HEK293T (cell line): Measurements from ENCODE around the gene TRIOBP.

ENCODE experiments used
- CTCF ChIA-PET: fragments of 350-600 bp; formaldehyde crosslinking; extraction: SDS; loops from one replicate; lab custom pipeline; 2021; ENCODE audit warnings: antibody characterized with exemption, inconsistent platforms; lab: Yijun Ruan, JAX
- POLR2A ChIA-PET: fragments of 350-600 bp; formaldehyde crosslinking; extraction: SDS; loops from one replicate; lab custom pipeline; 2020; ENCODE audit warnings: antibody characterized with exemption, inconsistent platforms; lab: Yijun Ruan, JAX
- DNase-seq: peaks from one replicate; pipeline ENCODE4 v3.0.0; 2012; ENCODE audit warnings: mixed read lengths; ENCODE audit errors: extremely low spot score
- ARNT ChIP-seq: fragments of 450-650 bp; IDR thresholded peaks from 2 replicates; pipeline ENCODE4 v1.6.1; 2017; ENCODE audit warnings: mild to moderate bottlenecking
- BHLHE40 ChIP-seq: fragments of 450-650 bp; IDR thresholded peaks from 2 replicates; pipeline ENCODE4 v1.6.1; 2016; ENCODE audit warnings: mild to moderate bottlenecking, moderate library complexity, borderline replicate concordance
- CTBP1 ChIP-seq: fragments of 450-650 bp; IDR thresholded peaks from 2 replicates; pipeline ENCODE4 v1.6.1; 2016; ENCODE audit warnings: borderline replicate concordance
- ELF4 ChIP-seq: fragments of 450-650 bp; IDR thresholded peaks from 2 replicates; pipeline ENCODE4 v1.6.1; 2017; ENCODE audit warnings: antibody characterized with exemption
- FOXA1 ChIP-seq: fragments of 450-650 bp; IDR thresholded peaks from 2 replicates; pipeline ENCODE4 v1.6.1; 2016; ENCODE audit warnings: mild to moderate bottlenecking
- FOXK2 ChIP-seq: fragments of 450-650 bp; IDR thresholded peaks from 2 replicates; pipeline ENCODE4 v1.6.1; 2016; ENCODE audit warnings: mild to moderate bottlenecking
- FOXM1 ChIP-seq: fragments of 450-650 bp; IDR thresholded peaks from 2 replicates; pipeline ENCODE4 v1.6.1; 2017; ENCODE audit warnings: mild to moderate bottlenecking, borderline replicate concordance
- HDGF ChIP-seq: fragments of 450-650 bp; IDR thresholded peaks from 2 replicates; pipeline ENCODE4 v1.6.1; 2017; ENCODE audit warnings: antibody characterized with exemption, borderline replicate concordance
- L3MBTL2 ChIP-seq: fragments of 450-650 bp; conservative IDR thresholded peaks from 2 replicates; pipeline ENCODE4 v1.6.1; 2016; ENCODE audit warnings: mild to moderate bottlenecking
- LEF1 ChIP-seq: fragments of 450-650 bp; IDR thresholded peaks from 2 replicates; pipeline ENCODE4 v1.6.1; 2017; ENCODE audit warnings: mild to moderate bottlenecking, borderline replicate concordance
- NFRKB ChIP-seq: fragments of 450-650 bp; IDR thresholded peaks from 2 replicates; pipeline ENCODE4 v1.6.1; 2016; ENCODE audit warnings: mild to moderate bottlenecking, moderate library complexity
- PKNOX1 ChIP-seq: fragments of 450-650 bp; IDR thresholded peaks from 2 replicates; pipeline ENCODE4 v1.6.1; 2016
- SP1 ChIP-seq: fragments of 450-650 bp; IDR thresholded peaks from 2 replicates; pipeline ENCODE4 v1.6.1; 2017
- SUZ12 ChIP-seq: fragments of 450-650 bp; IDR thresholded peaks from 2 replicates; pipeline ENCODE4 v1.6.1; 2016; ENCODE audit warnings: mild to moderate bottlenecking
- TARDBP ChIP-seq: fragments of 450-650 bp; IDR thresholded peaks from 2 replicates; pipeline ENCODE4 v1.6.1; 2016
- ZNF384 ChIP-seq: fragments of 450-650 bp; IDR thresholded peaks from 2 replicates; pipeline ENCODE4 v1.6.1; 2016

TRIOBP gene

GRCh38 chr22:37803639-37804351, 106.9 kb downstream of the TRIOBP start:
- DNase-seq: no peak
- ChIA-PET POLR2A (interaction anchor here (0.6 to 6.9 kb wide), 12 partner anchors 10 to 146 kb away, joined by 3 to 78 read pairs (median 3); partner anchors contain the start of genes ANKRD54, EIF3L and PDXP), CTCF (no interaction called here)
- TF ChIP-seq PKNOX1: no peak
- no peak for TF ChIP-seq LEF1
- no peak for TF ChIP-seq FOXK2
- TF ChIP-seq CTBP1: no peak
- no peak for TF ChIP-seq ELF4
- no peak for TF ChIP-seq FOXA1
- TF ChIP-seq NFRKB: no peak
- no peak for TF ChIP-seq FOXM1
- TF ChIP-seq ARNT: no peak
- TF ChIP-seq HDGF: no peak
- TF ChIP-seq SUZ12: no peak
- TF ChIP-seq L3MBTL2: no peak
- TF ChIP-seq TARDBP: no peak
- no peak for TF ChIP-seq BHLHE40
- TF ChIP-seq ZNF384: no peak
- no peak for TF ChIP-seq SP1

- POLR2A ChIA-PET: interaction anchor here (0.9 to 6.9 kb wide), 26 partner anchors 8 to 243 kb away, joined by 3 to 78 read pairs (median 4); partner anchors contain the start of genes ANKRD54, C22orf23, GGA1 and NOL12
Measured at GRCh38 chr22:37804352-37804880, 107.6 kb downstream of the TRIOBP start.

GRCh38 chr22:37804881-37805809, 108.3 kb downstream of the TRIOBP start:
- TF ChIP-seq LEF1 (no peak), FOXK2 (no peak), L3MBTL2 (peak; percentile 39), PKNOX1 (no peak), CTBP1 (no peak), ELF4 (no peak; the same call in 1 of the 2 replicates), FOXM1 (0 out of 2 replicates have a peak, but pooled peaks have one; percentile 2), SUZ12 (no peak)
- ChIA-PET CTCF (interaction anchor here (0.6 to 0.7 kb wide), 2 partner anchors 12 to 162 kb away, joined by 3 to 4 read pairs; no protein-coding TSS in a partner anchor), POLR2A (interaction anchor here (0.7 to 6.9 kb wide), 29 partner anchors 9 to 243 kb away, joined by 3 to 78 read pairs (median 4); partner anchors contain the start of genes ANKRD54, C22orf23, GGA1 and NOL12)
- DNase-seq: peak; percentile 91

More at GRCh38 chr22:37804352-37804880, 107.6 kb downstream of the TRIOBP start:
- no peak for DNase-seq
- TF ChIP-seq ZNF384: no peak
- no peak for TF ChIP-seq ARNT
- no peak for TF ChIP-seq ELF4
- TF ChIP-seq L3MBTL2: no peak
- CTCF ChIA-PET: interaction anchor here (0.6 kb wide), 1 partner anchor 161 kb away, joined by 3 read pairs; no protein-coding TSS in a partner anchor

- DNase-seq: no peak
- ChIA-PET CTCF (no interaction called here), POLR2A (interaction anchor here (0.8 to 6.9 kb wide), 14 partner anchors 10 to 227 kb away, joined by 3 to 78 read pairs (median 6); partner anchors contain the start of genes ANKRD54, GALR3 and GGA1)
- TF ChIP-seq NFRKB (no peak), SUZ12 (no peak), FOXA1 (no peak), ARNT (no peak), ELF4 (no peak), CTBP1 (no peak), ZNF384 (no peak), LEF1 (no peak), FOXK2 (no peak), SP1 (no peak), BHLHE40 (no peak), TARDBP (no peak), HDGF (no peak)
Measured at GRCh38 chr22:37805810-37806277, 109.0 kb downstream of the TRIOBP start.

GRCh38 chr22:37806409-37807333, 109.8 kb downstream of the TRIOBP start:
- TF ChIP-seq NFRKB (no peak), FOXK2 (no peak), SP1 (no peak), TARDBP (no peak), ELF4 (no peak), LEF1 (no peak), HDGF (no peak), PKNOX1 (no peak), SUZ12 (no peak), BHLHE40 (no peak), ARNT (no peak), L3MBTL2 (no peak), CTBP1 (no peak), FOXM1 (no peak), FOXA1 (no peak), ZNF384 (no peak)
- CTCF ChIA-PET: interaction anchor here (0.6 to 4.4 kb wide), 3 partner anchors 11 to 179 kb away, joined by 3 to 23 read pairs (median 5); no protein-coding TSS in a partner anchor
- POLR2A ChIA-PET: interaction anchor here (0.9 to 6.9 kb wide), 18 partner anchors 11 to 198 kb away, joined by 3 to 78 read pairs (median 6); partner anchors contain the start of genes ANKRD54, GALR3, GGA1 and MICALL1
- no peak for DNase-seq
